ENCODE data around the gene UPK3B. TPM values are rescaled to one million over a fixed set of nuclear protein-coding genes. Genes with fewer than 3 reads are reported as not detected.
"Not testable (repeated sequence)": the region's sequence is repeated elsewhere in the genome, so short reads cannot be mapped to it uniquely, and the experiment has no call there.

The UPK3B gene
- total and polyA plus RNA-seq, 10 donors, result 0.21 to 4.4 (median 2.8) TPM

- H3K27me3 ChIP-seq (replicated peaks in 1 of 7); H3K4me3 ChIP-seq; H3K27ac ChIP-seq; DNase-seq; H3K9me3 ChIP-seq; intact Hi-C loops (cut with DNase I; ENCODE audit: low total_unique reads); H3K4me1 ChIP-seq: not testable (repeated sequence)
- peaks cover 0 to 29% (median 0%) of the 10 kb centered on the region in 6 donors for H3K36me3 ChIP-seq
- 79 to 84% (median 80%) methylated on average over 5 to 9 of the region's 10 CpGs for WGBS, 5 donors
Observed at GRCh38 chr7:76471556-76472221, 38.7 kb upstream of the UPK3B start.

DNA sequence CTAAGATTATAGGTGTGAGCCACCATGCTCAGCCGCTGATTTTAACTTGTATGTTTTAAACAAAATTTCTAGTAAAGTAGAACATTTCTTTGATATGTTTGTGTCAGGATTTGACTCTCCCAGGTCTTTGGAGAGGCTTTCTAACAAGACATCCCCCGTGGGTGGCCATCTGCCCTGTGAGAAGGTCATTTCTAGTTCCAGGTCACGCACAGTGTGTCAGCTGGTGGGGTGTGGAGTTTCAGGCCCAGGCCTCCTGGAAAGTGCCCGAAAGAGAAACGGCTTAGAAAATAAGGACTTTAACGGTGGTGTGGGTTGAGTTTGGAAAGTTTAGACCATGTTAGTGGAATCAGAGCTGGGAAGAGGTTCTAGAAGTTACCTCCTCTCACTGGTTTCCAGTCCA is 37.3 kb upstream of the UPK3B start:
- H3K4me3 ChIP-seq; DNase-seq; H3K9me3 ChIP-seq; intact Hi-C loops (cut with DNase I; ENCODE audit: low total_unique reads); H3K4me1 ChIP-seq; H3K27ac ChIP-seq; H3K27me3 ChIP-seq (replicated peaks in 1 of 7): not testable (repeated sequence)
- H3K36me3 ChIP-seq, result peaks cover 0 to 21% (median 0%) of the 10 kb centered on the region in 6 donors
- 76 to 100% (median 86%) methylated on average over 1 to 2 of the region's 6 CpGs for WGBS, 5 donors

DNA sequence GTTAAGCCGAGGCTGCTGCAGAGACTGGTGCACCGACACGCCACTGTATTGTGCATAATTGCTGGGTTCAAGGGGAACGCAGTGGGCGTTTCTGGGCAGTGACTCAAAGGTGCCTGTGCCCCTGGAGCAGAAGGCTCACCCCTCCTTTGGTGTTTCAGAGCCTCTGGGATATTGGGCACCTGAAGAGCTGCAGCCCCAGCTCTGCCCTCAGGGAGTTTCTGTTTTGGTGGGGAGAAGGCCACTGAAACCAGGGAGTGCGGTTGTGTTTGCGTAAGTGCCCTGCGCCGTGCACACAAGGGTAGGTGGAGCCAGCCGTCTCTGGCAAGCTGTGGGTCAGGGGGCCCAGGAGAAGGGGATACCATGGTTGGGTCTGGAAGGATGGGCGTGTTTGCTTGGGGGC is 34.1 kb upstream of the UPK3B start:
- H3K36me3 ChIP-seq, result peaks cover 0 to 36% (median 3%) of the 10 kb centered on the region in 6 donors
- H3K9me3 ChIP-seq; intact Hi-C loops (cut with DNase I; ENCODE audit: low total_unique reads); H3K27ac ChIP-seq; DNase-seq; H3K4me1 ChIP-seq; H3K27me3 ChIP-seq (replicated peaks in 1 of 7); H3K4me3 ChIP-seq: not testable (repeated sequence)
- WGBS, 5 donors, result 94 to 100% (median 100%) methylated on average over 1 to 5 of the region's 11 CpGs; no CpG with 5 or more reads in 1 of the 5 donors

- DNase-seq; H3K27me3 ChIP-seq (replicated peaks in 1 of 7); H3K27ac ChIP-seq; intact Hi-C loops (cut with DNase I; ENCODE audit: low total_unique reads); H3K9me3 ChIP-seq; H3K4me3 ChIP-seq; H3K4me1 ChIP-seq: not testable (repeated sequence)
- WGBS, 5 donors, result 85 to 98% (median 95%) methylated on average over 2 to 23 of the region's 24 CpGs
- peaks cover 0 to 36% (median 3%) of the 10 kb centered on the region in 6 donors for H3K36me3 ChIP-seq
Observed at GRCh38 chr7:76476742-76477474, 33.4 kb upstream of the UPK3B start.

- 78 to 90% (median 80%) methylated on average over 5 to 10 of the region's 11 CpGs for whole genome bisulfite sequencing, 5 donors
- H3K27me3 ChIP-seq (replicated peaks in 1 of 7); H3K4me1 ChIP-seq; H3K27ac ChIP-seq; H3K4me3 ChIP-seq; H3K9me3 ChIP-seq; intact Hi-C loops (cut with DNase I; ENCODE audit: low total_unique reads); DNase-seq: not testable (repeated sequence)
- H3K36me3 ChIP-seq, result peaks cover 0 to 51% (median 14%) of the 10 kb centered on the region in 6 donors
Observed at GRCh38 chr7:76479628-76480027, 30.7 kb upstream of the UPK3B start.

DNA sequence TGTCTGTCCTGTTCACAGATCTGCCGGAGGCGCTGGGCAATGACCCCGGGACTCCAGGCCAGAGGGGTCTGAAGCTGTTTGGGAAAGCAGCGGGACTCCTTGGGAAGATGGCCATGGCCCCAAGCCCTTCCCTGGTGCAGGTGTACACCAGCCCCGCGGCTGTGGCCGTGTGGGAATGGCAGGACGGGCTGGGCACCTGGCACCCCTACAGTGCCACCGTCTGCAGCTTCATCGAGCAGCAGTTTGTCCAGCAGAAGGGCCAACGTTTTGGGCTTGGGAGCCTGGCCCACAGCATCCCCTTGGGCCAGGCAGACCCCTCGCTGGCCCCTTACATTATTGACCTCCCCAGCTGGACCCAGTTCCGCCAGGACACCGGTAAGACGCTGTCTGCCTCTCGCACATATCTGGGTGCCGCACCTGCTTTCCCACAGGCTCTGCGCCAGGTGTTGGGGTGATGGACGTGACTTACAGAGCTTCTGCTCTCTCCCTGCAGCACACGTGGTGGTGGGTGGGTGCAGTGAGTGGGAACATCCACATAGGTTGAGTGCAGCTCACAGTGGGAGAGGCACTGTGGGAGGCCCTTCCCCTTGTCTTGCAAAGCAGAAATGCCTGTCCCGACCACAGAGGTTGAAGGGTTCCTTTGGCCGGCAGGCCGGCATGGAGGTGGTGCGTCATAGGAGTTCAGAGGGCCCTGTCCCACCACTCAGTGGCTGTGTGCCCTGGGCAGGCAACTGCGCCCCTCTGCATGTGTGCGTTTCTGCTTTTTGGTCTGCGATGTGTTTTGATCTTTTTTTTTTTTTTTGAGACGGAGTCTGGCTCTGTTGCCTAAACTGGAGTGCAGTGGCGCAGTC is 29.7 kb upstream of the UPK3B start:
- not testable (repeated sequence) for H3K4me3 ChIP-seq, DNase-seq
- 87 to 97% (median 91%) methylated on average over 14 to 28 of the region's 29 CpGs for WGBS, 5 donors

DNA sequence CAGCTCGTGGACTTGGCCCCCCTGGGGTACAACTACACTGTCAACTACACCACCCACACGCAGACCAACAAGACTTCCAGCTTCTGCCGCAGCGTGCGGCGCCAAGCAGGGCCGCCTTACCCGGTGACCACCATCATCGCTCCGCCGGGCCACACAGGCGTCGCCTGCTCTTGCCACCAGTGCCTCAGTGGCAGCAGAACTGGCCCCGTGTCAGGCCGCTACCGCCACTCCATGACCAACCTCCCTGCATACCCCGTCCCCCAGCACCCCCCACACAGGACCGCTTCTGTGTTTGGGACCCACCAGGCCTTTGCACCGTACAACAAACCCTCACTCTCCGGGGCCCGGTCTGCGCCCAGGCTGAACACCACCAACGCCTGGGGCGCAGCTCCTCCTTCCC is 27.7 kb upstream of the UPK3B start:
- H3K9me3 ChIP-seq; intact Hi-C loops (cut with DNase I; ENCODE audit: low total_unique reads); H3K4me1 ChIP-seq; H3K27ac ChIP-seq; DNase-seq; H3K4me3 ChIP-seq; H3K27me3 ChIP-seq (replicated peaks in 1 of 7): not testable (repeated sequence)
- 96 to 97% (median 97%) methylated on average over 21 to 24 of the region's 24 CpGs for WGBS, 5 donors
- peaks cover 0 to 47% (median 14%) of the 10 kb centered on the region in 6 donors for H3K36me3 ChIP-seq

More for the DNA sequence above, 29.7 kb upstream of the UPK3B start:
- H3K9me3 ChIP-seq; H3K4me1 ChIP-seq; intact Hi-C loops (cut with DNase I; ENCODE audit: low total_unique reads); H3K27me3 ChIP-seq (replicated peaks in 1 of 7); H3K27ac ChIP-seq: not testable (repeated sequence)
- H3K36me3 ChIP-seq, result peaks cover 0 to 47% (median 14%) of the 10 kb centered on the region in 6 donors

- peaks cover 0 to 47% (median 14%) of the 10 kb centered on the region in 6 donors for H3K36me3 ChIP-seq
- H3K9me3 ChIP-seq; H3K4me1 ChIP-seq; H3K27me3 ChIP-seq (replicated peaks in 1 of 7); H3K27ac ChIP-seq; H3K4me3 ChIP-seq; intact Hi-C loops (cut with DNase I; ENCODE audit: low total_unique reads); DNase-seq: not testable (repeated sequence)
- 91 to 94% (median 93%) methylated on average over 12 to 17 of the region's 17 CpGs for WGBS, 5 donors
Observed at GRCh38 chr7:76483081-76483480, 27.3 kb upstream of the UPK3B start.

- intact Hi-C loops (cut with DNase I; ENCODE audit: low total_unique reads); H3K27me3 ChIP-seq (replicated peaks in 1 of 7); H3K9me3 ChIP-seq; H3K27ac ChIP-seq; H3K4me1 ChIP-seq; DNase-seq; H3K4me3 ChIP-seq: not testable (repeated sequence)
- 91 to 98% (median 92%) methylated on average over 5 to 7 of the region's 12 CpGs; no CpG with 5 or more reads in 2 of the 5 donors for WGBS, 5 donors
- H3K36me3 ChIP-seq, result peaks cover 0 to 41% (median 14%) of the 10 kb centered on the region in 6 donors
Observed at GRCh38 chr7:76484456-76484855, 25.9 kb upstream of the UPK3B start.

DNA sequence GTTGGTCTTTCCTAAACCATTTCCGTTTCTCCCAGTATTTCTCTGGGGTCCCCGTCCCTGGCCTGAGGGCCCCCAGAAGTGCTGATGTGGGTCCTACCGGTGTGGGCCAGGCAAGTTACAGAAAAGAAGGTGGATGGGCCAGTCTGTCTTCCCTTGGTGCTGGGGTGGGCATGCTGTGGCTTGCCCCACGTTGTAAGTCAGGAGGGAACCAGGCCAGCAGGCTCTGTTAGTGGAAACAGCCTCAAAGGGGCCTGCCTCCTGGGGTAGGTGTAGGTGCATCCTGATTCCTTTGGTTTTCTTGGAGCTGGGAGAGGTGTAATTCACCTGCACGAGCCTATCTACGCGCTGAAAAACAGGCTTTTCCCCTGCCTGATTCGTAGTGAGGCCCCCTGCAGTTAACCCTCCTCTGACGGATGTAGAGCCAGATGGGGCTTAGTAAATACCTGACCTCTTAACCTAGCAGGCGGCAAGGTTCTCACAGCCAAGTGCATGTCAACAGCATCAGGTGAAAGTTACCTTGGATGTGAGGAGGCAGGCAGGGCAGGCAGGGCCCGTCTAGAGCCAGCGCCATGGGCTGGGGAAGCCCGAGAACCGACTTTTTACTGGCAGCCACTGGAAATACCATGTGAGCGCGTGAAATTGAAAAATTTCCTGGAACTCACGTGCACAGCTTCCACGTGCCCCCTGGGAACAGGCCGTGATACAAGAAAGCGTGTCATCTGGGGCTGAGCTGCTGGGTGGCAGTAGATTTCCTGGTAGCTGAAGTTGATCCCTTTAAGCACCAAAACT is 24.3 kb upstream of the UPK3B start:
- H3K27ac ChIP-seq; H3K4me3 ChIP-seq; intact Hi-C loops (cut with DNase I; ENCODE audit: low total_unique reads); H3K4me1 ChIP-seq; DNase-seq; H3K27me3 ChIP-seq (replicated peaks in 1 of 7); H3K9me3 ChIP-seq: not testable (repeated sequence)
- peaks cover 0 to 29% (median 13%) of the 10 kb centered on the region in 6 donors for H3K36me3 ChIP-seq
- 55 to 76% (median 70%) methylated on average over 2 to 5 of the region's 20 CpGs for WGBS, 5 donors

Measured in spleen (tissue), 11 donors.